HT1080 (cell line): ENCODE measurements around the gene IL18. TPM values are rescaled to one million over a fixed set of nuclear protein-coding genes. Genes with fewer than 3 reads are reported as not detected.
"Not testable (repeated sequence)": the region's sequence is repeated elsewhere in the genome, so short reads cannot be mapped to it uniquely, and the experiment has no call there.

Experiments used
- DNase-seq: peaks from one replicate; pipeline ENCODE4 v3.0.0-alpha.2; 2015; ENCODE audit warnings: low read depth
- polyA plus RNA-seq, 2 experiments: library from polyadenylated mRNA; depleted of rRNA; stranded (reverse); fragments of >200 nt; gene quantifications; 2 replicates each; pipeline ENCODE4 v1.2.3, GENCODE V29; 2015
- total RNA-seq: library from RNA; depleted of rRNA; stranded (reverse); fragments of >200 nt; shearing (Covaris generic); gene quantifications from 2 replicates; pipeline ENCODE4 v1.2.3, GENCODE V29; 2014; rRNA removed

The IL18 gene
- total RNA-seq: 0.32 TPM in 1 of 2 replicates, not detected in the other
- polyA plus RNA-seq (2015; cell fraction: cytosol; rRNA removed): 0.21 and 0.74 TPM in 2 replicates
- polyA plus RNA-seq (2015; cell fraction: nucleus; rRNA removed): 0.58 TPM in 1 of 2 replicates, not detected in the other

DNA sequence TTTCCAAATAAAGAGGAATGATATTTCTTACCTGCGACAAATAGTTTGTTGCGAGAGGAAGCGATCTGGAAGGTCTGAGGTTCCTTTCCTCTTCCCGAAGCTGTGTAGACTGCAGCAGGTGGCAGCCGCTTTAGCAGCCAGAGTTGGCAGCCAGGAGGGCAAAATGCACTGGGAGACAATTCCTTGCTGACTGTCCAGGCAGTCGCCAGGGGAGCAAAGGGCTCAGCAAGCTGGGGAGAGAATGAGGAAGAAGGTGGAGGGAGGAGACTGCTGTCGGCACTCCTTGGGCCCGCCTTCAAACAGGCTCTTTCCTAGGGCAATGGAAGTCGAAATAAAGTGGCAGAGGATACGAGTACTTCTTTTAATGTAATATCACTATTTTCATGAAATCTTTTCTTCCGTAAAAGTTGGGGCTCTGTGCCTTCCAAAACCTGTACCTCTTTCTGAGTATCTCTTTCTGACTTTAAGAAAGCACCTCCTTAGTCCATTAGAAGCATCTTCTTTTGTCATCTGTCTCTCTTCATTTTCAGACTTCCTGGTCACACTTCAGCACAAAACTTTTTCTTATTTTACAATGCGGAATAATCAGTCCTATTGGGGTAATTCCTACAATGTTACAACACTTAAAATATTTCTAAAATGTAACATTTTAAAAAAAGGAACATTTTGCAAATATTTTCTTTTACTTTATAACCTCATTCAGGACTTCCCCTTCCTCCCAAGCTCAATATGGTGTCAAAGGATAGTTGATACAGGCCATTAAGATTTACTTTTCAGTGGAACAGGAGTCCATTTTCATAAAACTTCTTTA lies at the start of gene IL18:
Gene IL18, minus strand, starts transcription at position 220 of the 811 bp plus-strand sequence. CDS start 9,041 bp downstream, outside the sequence.
- no peak for DNase-seq

GRCh38 chr11:112212710-112213109 lies 48.8 kb upstream of the IL18 start:
- no peak for DNase-seq

DNA sequence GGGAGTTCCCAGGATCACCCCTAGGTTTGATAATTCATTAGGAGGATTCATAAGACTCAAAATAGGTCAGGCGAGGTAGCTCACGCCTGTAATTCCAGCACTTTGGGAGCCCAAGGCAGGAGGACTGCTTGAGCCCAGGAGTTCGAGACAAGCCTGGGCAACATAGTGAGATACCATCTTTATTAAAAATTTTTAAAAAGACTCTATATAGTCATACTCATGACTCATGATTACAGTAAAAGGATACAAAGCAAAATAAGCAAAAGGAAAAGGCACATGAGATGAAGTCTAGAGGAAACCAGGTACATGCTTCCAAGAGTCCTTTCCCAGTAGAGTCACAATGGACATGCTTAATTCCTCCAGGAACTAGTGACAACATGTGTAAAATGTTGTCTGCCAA lies 48.4 kb upstream of the IL18 start:
- DNase-seq: no peak

GRCh38 chr11:112211536-112211935 lies 47.6 kb upstream of the IL18 start:
- no peak for DNase-seq

DNA sequence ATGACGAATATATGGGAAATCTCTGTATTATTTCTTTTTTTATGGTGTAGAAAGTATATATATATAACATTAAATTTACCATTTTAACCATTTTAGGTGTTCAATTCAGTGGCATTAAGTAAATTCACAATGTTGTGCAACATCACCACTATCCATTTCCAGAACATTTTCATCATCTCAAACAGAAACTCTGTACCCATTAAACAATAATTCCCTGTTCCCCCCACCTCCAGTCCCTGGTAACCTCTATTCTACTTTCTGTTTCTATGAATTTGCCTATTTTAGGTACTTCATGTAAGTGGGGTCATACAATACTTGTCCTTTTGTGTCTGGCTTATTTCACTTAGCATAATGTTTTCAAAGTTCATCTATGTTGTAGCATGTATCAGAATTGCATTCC lies 47.0 kb upstream of the IL18 start:
- no peak for DNase-seq

- no peak for DNase-seq
Observed at GRCh38 chr11:112206071-112206470, 42.2 kb upstream of the IL18 start.

- DNase-seq: no peak
Observed at GRCh38 chr11:112200252-112200651, 36.4 kb upstream of the IL18 start.

DNA sequence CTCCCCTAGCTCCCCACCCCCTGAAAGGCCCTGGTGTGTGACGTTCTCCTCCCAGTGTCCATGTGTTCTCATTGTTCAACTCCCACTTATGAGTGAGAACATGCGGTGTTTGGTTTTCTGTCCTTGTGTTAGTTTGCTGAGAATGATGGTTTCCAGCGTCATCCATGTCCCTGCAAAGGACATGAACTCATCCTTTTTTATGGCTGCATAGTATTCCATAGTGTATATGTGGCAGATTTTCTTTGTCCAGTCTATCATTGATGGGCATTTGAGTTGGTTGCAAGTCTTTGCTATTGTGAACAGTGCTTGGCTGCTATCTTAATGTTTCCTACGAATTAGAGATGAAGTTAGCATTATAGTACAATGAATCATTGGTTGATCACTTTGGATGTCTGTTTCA lies 35.2 kb upstream of the IL18 start:
- not testable (repeated sequence) for DNase-seq

DNA sequence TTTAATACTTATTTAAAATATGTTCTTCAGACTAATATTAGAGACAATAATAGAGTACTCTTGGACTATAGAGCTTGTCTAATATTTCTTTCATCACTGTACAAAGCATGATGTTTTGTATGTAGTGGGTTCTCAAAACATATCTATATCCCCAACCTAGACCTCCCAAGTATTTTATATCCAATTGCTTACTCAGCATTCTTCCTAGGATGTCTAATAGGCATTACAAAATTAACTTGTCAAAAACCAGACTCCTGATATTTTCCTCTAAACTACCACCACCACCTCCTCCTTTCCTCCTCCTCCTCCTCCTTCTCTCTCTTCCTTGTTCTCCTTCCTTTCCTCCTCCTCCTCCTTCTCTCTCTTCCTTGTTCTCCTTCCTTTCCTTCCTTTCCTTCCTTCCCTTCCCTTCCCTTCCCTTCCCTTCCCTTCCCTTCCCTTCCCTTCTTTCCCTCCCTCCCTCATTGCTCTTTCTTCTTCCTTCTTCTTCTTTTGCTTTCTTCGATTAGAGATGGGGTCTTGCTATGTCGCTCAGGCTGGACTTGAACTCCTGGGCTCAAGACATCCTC lies 32.7 kb upstream of the IL18 start:
- DNase-seq: no peak

- no peak for DNase-seq
Observed at GRCh38 chr11:112195951-112196351, 32.1 kb upstream of the IL18 start.

DNA sequence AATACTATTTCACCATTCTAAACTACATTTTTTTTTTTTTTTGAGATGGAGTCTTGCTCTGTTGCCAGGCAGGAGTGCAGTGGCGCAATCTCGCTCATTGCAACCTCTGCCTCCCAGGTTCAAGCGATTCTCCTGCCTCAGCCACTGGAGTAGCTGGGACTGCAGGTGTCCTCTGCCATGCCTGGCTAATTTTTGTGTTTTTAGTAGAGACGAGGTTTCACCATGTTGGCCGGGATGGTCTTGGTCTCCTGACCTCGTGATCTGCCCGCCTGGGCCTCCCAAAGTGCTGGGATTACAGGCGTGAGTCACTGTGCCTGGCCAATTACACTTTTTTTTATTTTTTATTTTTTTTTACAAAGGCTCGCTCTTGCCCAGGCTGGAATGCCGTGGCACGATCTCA lies 31.2 kb upstream of the IL18 start:
- DNase-seq: peak; percentile 30

- DNase-seq: no peak
Observed at GRCh38 chr11:112186304-112186703, 22.4 kb upstream of the IL18 start.

GRCh38 chr11:112185883-112186282 lies 22.0 kb upstream of the IL18 start:
- DNase-seq: no peak

DNA sequence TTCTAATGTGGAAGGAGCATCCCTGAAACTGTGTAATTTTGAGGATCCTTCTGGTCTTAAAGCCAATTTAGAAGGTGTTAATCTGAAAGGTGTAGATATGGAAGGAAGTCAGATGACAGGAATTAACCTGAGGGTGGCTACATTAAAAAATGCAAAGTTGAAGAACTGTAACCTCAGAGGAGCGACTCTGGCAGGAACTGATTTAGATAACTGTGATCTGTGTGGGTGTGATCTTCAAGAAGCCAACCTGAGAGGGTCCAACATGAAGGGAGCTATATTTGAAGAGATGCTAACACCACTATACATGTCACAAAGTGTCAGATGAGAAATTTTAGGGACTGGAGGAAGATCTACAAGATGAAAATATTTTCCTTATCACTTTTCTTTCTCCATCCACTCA lies 19.0 kb upstream of the IL18 start:
- no peak for DNase-seq

DNA sequence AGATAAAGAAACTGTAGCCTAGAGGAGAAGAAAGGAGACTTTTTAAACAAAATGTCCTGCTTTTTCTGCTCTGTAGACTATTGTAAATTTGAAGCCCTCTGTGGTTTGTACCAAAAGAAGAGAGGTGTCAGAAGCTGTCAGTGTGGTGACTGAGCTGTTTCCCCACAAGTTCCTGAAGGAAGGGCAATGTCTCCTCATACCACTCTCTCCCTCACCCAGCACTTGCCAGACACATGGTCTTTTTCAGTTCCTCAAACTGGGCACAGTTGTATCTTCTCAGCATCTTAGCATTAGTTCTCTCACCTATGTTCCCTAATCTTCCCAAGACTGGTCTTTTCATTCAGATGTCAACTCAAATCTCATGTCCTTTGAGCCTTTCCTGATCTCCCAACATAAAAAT lies 15.7 kb upstream of the IL18 start:
- DNase-seq: no peak

DNA sequence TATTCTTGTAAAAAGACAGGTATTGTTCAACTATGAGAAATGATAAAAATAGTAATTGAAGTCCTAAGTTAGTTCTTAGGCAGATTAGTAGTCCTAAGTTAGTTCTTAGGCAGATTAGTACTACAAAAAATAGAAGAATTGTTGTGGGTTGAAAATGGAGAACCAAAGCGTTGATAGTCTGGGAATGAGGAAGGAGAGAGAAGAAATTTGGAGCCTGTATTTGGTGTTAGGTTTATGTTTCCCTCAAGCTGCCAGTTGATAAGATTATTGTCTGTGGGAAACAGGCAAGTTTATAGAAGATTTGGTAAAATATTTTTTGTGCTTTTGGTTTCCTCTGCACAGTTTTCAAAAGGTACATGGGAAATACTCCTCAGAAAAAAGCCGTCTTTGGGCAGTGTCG lies 15.0 kb upstream of the IL18 start:
- DNase-seq: no peak

DNA sequence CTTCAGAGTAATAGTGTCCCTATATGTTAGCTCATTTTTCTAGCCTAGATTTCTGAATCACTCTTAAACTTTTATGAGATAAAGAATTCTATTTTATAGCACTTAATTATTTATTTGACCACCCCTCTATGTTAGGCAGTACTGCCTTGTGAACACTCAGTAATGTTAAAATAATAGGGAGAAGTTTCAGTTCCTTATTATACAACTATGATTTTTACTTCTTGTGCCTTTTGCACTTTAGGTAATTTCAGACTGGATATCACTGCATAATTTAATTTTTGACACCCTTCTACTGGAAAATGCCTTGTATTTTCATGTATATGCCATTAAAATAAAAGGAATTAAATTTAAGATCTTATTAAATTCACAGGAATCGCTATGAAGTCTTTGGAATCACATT lies 14.5 kb upstream of the IL18 start:
- no peak for DNase-seq

- no peak for DNase-seq
Observed at GRCh38 chr11:112177589-112177988, 13.7 kb upstream of the IL18 start.

DNA sequence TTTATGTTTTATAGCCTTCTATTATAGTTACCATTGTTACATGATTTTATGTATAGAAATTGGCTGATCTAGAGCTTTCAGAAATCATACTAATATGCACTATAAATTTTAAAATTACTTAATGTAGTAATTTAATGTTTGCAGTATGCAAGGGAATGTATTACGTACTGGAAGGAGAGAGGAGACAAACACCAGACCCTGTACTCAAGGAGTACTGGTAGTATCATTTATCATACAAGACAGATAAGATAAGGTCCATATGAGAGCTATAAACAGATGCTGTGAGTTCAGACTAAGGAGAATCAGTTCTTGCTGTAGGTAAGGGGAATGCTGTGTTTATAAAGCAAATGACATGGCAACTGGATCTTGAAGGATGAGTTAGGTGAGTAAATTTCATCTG lies 12.2 kb upstream of the IL18 start:
- no peak for DNase-seq

GRCh38 chr11:112175599-112175952 lies 11.7 kb upstream of the IL18 start:
- DNase-seq: no peak

DNA sequence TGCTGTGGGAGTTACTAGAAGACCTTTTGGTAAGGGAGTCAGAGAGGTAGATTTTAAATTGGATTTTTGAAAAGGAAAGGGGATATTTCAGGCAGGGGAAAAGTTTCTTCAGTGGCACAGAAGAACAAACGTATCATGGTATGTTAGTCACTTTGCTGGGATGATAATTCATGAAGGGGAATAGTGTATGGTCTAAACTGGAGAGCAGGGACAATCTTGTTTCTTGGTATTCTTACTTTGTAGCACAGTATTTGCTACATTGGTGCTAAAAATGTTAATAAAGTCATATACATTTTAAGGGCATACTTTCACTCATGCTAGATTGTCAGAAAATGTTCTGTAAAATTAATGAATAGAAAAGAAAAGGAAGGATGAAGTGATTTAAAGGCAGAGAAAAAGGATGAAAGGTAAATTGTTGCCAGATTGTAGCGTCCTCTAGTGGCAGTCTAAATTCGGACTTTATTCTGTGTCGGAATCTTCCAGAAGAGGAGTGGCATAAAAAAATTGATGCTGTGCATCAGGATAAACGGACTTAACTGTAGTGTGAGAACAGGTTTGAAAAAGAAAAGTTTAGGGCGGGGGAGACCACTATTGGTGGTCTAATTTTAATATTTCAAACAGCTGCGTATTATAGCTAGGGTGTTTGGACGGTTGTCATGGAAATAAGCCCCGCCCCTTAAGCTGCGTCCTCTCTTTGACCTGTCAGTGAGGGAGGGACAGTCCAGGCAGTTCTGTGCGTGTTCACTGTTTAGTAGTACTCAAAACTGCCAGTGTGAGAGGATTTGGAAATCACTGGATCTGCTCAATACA lies 11.1 kb upstream of the IL18 start, which contains the start of gene BCO2:
Gene BCO2, plus strand, starts transcription at position 724 of the 810 bp plus-strand sequence. CDS start 90 bp downstream, outside the sequence.
- peak; percentile 72 for DNase-seq

DNA sequence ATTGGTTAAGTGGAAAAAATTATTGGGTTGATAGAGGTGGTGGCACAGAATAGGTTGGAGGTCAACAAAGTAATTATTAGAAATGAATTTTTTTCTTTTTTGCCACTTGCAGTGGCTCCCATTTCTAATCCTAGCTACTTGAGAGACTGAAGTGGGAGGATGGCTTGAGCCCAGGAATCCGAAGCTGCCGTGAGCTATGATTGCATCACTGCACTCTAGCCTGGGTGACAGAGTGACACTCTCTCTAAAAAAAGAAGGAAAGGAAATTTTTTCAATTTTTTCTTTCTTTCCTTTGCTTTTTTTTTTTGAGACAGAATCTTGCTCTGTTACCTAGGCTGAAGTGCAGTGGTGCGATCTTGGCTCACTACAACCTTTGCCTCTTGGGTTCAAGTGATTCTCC lies 9.3 kb upstream of the IL18 start:
- no peak for DNase-seq
